GM12878 (cell line): ENCODE measurements around the gene ZNF232. TPM values are rescaled to one million over a fixed set of nuclear protein-coding genes. Genes with fewer than 3 reads are reported as not detected.

ENCODE experiments used
- ATAC-seq: fragments of 200-7000 bp; cut with Tn5 transposase; 3 replicates; pipeline ENCODE4 v1.9.1; 2020; ENCODE audit warnings: mild to moderate bottlenecking, moderate library complexity
- BruUV-seq: library from RNA; stranded (reverse); fragments of 400-500 nt; replicated peaks from 2 replicates; lab custom pipeline; 2021; lab: Mats Ljungman, UMichigan
- CTCF ChIA-PET: fragments of 300-600 bp; sonication (Branson Sonifier 250); formaldehyde crosslinking; extraction: SDS; loops from one replicate; lab custom pipeline; 2021; ENCODE audit warnings: inconsistent platforms; lab: Yijun Ruan, JAX
- POLR2A ChIA-PET: fragments of 350-600 bp; formaldehyde crosslinking; extraction: SDS; loops from one replicate; lab custom pipeline; 2021; ENCODE audit warnings: inconsistent platforms; lab: Charles Lee
- RAD21 ChIA-PET: fragments of 300-600 bp; sonication (Branson Sonifier 250); formaldehyde crosslinking; loops from one replicate; lab custom pipeline; 2023; ENCODE audit warnings: antibody characterized with exemption; ENCODE audit not compliant: unreplicated experiment; lab: Charles Lee
- SMC1A ChIA-PET: fragments of 300-600 bp; sonication (Branson Sonifier 250); formaldehyde crosslinking; loops from one replicate; lab custom pipeline; 2023; ENCODE audit not compliant: unreplicated experiment, uncharacterized antibody; lab: Charles Lee
- DNase-seq: peaks from one replicate; pipeline ENCODE4 v3.0.0-alpha.2; 2011; ENCODE audit warnings: low read depth, low spot score
- FAIRE-seq: peaks from 3 replicates; lab custom pipeline; 2011; peaks lifted over from hg19 to GRCh38; lab: Jason Lieb, UNC
- H2AFZ ChIP-seq: 2 replicates; pipeline ENCODE4 v1.6.0; 2011; ENCODE audit warnings: low read depth, low read length, control low read depth; ENCODE audit not compliant: control insufficient read depth
- H3K27ac ChIP-seq: 2 replicates; pipeline ENCODE4 v1.5.1; 2011; ENCODE audit warnings: control low read depth; ENCODE audit not compliant: control insufficient read depth, insufficient read depth
- H3K27me3 ChIP-seq, 2 experiments: replicated peaks in 1 of 2; 2 replicates each; pipeline versions ENCODE4 v1.6.0 to v1.6.1; 2011; ENCODE audit warnings: low read length in 1 of 2; ENCODE audit not compliant: control insufficient read depth in 2 of 2, insufficient read depth in 2 of 2
- H3K36me3 ChIP-seq, 2 experiments: 2 replicates each; pipeline ENCODE4 v1.5.1; 2011; ENCODE audit warnings: low read length in 1 of 2; ENCODE audit not compliant: control insufficient read depth in 2 of 2, insufficient read depth in 2 of 2
- H3K4me1 ChIP-seq: 2 replicates; pipeline ENCODE4 v1.6.1; 2011; ENCODE audit warnings: mild to moderate bottlenecking, low read length, moderate library complexity, mixed read lengths; ENCODE audit not compliant: control insufficient read depth, insufficient read depth
- H3K4me2 ChIP-seq: 2 replicates; pipeline ENCODE4 v1.6.0; 2011; ENCODE audit warnings: control low read depth; ENCODE audit not compliant: control insufficient read depth, insufficient read depth
- H3K4me3 ChIP-seq: fragments of 200-600 bp; sonication (generic); 2 replicates; pipeline ENCODE4 v1.5.1; 2016
- H3K79me2 ChIP-seq: 2 replicates; pipeline ENCODE4 v1.6.0; 2011; ENCODE audit warnings: low read length; ENCODE audit not compliant: control insufficient read depth, insufficient read depth
- H3K9ac ChIP-seq: 2 replicates; pipeline ENCODE4 v1.8.0; 2011; ENCODE audit warnings: low read length, control low read depth, mixed read lengths; ENCODE audit not compliant: control insufficient read depth, insufficient read depth
- H3K9me3 ChIP-seq: replicated peaks from 3 replicates; pipeline ENCODE4 v1.5.1; 2011; ENCODE audit warnings: mild to moderate bottlenecking, low read length; ENCODE audit not compliant: control insufficient read depth, insufficient read depth
- H4K20me1 ChIP-seq: 2 replicates; pipeline ENCODE4 v1.6.0; 2011; ENCODE audit not compliant: control insufficient read depth, insufficient read depth
- ASH2L ChIP-seq: fragments of 300-600, 200-600 bp; sonication (generic); IDR thresholded peaks from 2 replicates; pipeline ENCODE4 v1.6.1; 2017; ENCODE audit warnings: low read depth, mild to moderate bottlenecking, borderline replicate concordance
- NR2C1 ChIP-seq: fragments of 450-650 bp; IDR thresholded peaks from 2 replicates; pipeline ENCODE4 v1.6.1; 2017; ENCODE audit warnings: antibody characterized with exemption, mild to moderate bottlenecking, moderate library complexity
- ZNF384 ChIP-seq: IDR thresholded peaks from 2 replicates; pipeline ENCODE4 v1.6.1; 2012; ENCODE audit warnings: low read depth, mild to moderate bottlenecking, low read length, improper control_type of control experiment, borderline replicate concordance
- ZSCAN29 ChIP-seq: fragments of 450-650 bp; IDR thresholded peaks from 2 replicates; pipeline ENCODE4 v1.6.1; 2017; ENCODE audit warnings: mild to moderate bottlenecking, moderate library complexity
- WGBS: methylation state at CpG from one replicate; pipeline ENCODE4 v1.1.6; 2016; ENCODE audit warnings: low lambda C conversion rate; ENCODE audit not compliant: insufficient replicate concordance, insufficient coverage; ENCODE audit errors: missing lambda C conversion rate; 5-methylcytosine and 5-hydroxymethylcytosine counted together
- in situ Hi-C: fragments of 300-500 bp; cut with MboI; formaldehyde crosslinking; loops from 9 replicates; pipeline ENCODE4 v1.14.3; 2018; ENCODE audit warnings: mixed read lengths
- intact Hi-C: fragments of 100-400 bp; cut with micrococcal nuclease; formaldehyde crosslinking; loops from one replicate; pipeline ENCODE4 v1.14.2; 2022; ENCODE audit not compliant: unreplicated experiment
- polyA plus RNA-seq, 11 experiments: library from polyadenylated mRNA; depleted of rRNA in 4 of 11; unstranded in 6 of 11; stranded (reverse) in 5 of 11; fragments of >200 nt; fragmentation: Nextera tagmentation in 4 of 11; fragmentation: Illumina TruSeq in 1 of 11; extraction: Ambion mirVana in 4 of 11; extraction: Trizol in 1 of 11; gene quantifications; 1 replicate in 1 of 11; 2 replicates in 10 of 11; pipeline versions ENCODE4 v1.2.1 to v1.2.3, GENCODE V29; 2011 to 2016; ENCODE audit warnings: inconsistent platforms in 2 of 11, missing spikeins in 2 of 11, low read depth in 1 of 11
- total RNA-seq, 4 experiments: library from RNA; depleted of rRNA in 3 of 4; stranded (reverse); fragments of >200 nt in 3 of 4; fragmentation: Illumina TruSeq in 1 of 4; extraction: Trizol in 1 of 4; gene quantifications; 2 replicates each; pipeline versions ENCODE4 v1.2.1 to v1.2.3, GENCODE V29; 2013 to 2021
- TF ChIP-seq, protein P1 (sequence below): IDR thresholded peaks from 2 replicates; pipeline ENCODE4 v1.6.1; 2012; ENCODE audit warnings: mild to moderate bottlenecking, low read depth, low read length
- TF ChIP-seq, protein P2 (sequence below): IDR thresholded peaks from 2 replicates; pipeline ENCODE4 v1.6.1; 2012; ENCODE audit warnings: low read length, inconsistent platforms

ZNF232 gene
- total and polyA plus RNA-seq, 10 of the 15 experiments (the other 5 are each of a cell fraction or from before 2014, with no cell fraction given): 10.1 to 15.7 (median 12.9) TPM

- H3K4me2 ChIP-seq: no peak overlapping the region
- no peaks in the 10 kb centered on the region for H4K20me1 ChIP-seq
- no peaks in the 10 kb centered on the region for H3K79me2 ChIP-seq
- H3K36me3 ChIP-seq: no peaks in the 10 kb centered on the region
- intact Hi-C loops: no loop called here
- RAD21 ChIA-PET: no interaction called here
- in situ Hi-C loops: no loop called here
- 26% methylated on average over 4 of the region's 4 CpGs for WGBS
- TF ChIP-seq, protein P1, sequence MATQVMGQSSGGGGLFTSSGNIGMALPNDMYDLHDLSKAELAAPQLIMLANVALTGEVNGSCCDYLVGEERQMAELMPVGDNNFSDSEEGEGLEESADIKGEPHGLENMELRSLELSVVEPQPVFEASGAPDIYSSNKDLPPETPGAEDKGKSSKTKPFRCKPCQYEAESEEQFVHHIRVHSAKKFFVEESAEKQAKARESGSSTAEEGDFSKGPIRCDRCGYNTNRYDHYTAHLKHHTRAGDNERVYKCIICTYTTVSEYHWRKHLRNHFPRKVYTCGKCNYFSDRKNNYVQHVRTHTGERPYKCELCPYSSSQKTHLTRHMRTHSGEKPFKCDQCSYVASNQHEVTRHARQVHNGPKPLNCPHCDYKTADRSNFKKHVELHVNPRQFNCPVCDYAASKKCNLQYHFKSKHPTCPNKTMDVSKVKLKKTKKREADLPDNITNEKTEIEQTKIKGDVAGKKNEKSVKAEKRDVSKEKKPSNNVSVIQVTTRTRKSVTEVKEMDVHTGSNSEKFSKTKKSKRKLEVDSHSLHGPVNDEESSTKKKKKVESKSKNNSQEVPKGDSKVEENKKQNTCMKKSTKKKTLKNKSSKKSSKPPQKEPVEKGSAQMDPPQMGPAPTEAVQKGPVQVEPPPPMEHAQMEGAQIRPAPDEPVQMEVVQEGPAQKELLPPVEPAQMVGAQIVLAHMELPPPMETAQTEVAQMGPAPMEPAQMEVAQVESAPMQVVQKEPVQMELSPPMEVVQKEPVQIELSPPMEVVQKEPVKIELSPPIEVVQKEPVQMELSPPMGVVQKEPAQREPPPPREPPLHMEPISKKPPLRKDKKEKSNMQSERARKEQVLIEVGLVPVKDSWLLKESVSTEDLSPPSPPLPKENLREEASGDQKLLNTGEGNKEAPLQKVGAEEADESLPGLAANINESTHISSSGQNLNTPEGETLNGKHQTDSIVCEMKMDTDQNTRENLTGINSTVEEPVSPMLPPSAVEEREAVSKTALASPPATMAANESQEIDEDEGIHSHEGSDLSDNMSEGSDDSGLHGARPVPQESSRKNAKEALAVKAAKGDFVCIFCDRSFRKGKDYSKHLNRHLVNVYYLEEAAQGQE: no peak
- TF ChIP-seq ASH2L: no peak
- no peak for TF ChIP-seq NR2C1
- TF ChIP-seq, protein P2, sequence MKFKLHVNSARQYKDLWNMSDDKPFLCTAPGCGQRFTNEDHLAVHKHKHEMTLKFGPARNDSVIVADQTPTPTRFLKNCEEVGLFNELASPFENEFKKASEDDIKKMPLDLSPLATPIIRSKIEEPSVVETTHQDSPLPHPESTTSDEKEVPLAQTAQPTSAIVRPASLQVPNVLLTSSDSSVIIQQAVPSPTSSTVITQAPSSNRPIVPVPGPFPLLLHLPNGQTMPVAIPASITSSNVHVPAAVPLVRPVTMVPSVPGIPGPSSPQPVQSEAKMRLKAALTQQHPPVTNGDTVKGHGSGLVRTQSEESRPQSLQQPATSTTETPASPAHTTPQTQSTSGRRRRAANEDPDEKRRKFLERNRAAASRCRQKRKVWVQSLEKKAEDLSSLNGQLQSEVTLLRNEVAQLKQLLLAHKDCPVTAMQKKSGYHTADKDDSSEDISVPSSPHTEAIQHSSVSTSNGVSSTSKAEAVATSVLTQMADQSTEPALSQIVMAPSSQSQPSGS: no peak
- no peak for TF ChIP-seq ZNF384
- TF ChIP-seq ZSCAN29: no peak
- no peaks in the 10 kb centered on the region for H3K9me3 ChIP-seq
- no peak for DNase-seq
- no peaks in the 10 kb centered on the region; a peak in 1 of 4 replicates for H3K27me3 ChIP-seq
- POLR2A ChIA-PET: interaction anchor here (0.6 kb wide), 1 partner anchor 204 kb away, joined by 3 read pairs; no protein-coding TSS in a partner anchor
- no peak for ATAC-seq
- no peak overlapping the region for H3K9ac ChIP-seq
- no peak overlapping the region for H2AFZ ChIP-seq
- SMC1A ChIA-PET: no interaction called here
- no peak overlapping the region for H3K4me3 ChIP-seq
- BruUV-seq: no TSS peak
- FAIRE-seq: no peak
- CTCF ChIA-PET: no interaction called here
- no peaks in the 10 kb centered on the region for H3K4me1 ChIP-seq
- H3K27ac ChIP-seq: no peak overlapping the region
Observed at GRCh38 chr17:5127910-5128309, 16.2 kb upstream of the ZNF232 start.
